Endodermal cell (in vitro differentiated cells): ENCODE data around the gene DGCR2. TPM values are rescaled to one million over a fixed set of nuclear protein-coding genes. Genes with fewer than 3 reads are reported as not detected.

Experiments used
- DNase-seq: peaks from one replicate; pipeline ENCODE4 v3.0.0-alpha.2; 2017
- H3K27ac ChIP-seq: 2 replicates; pipeline ENCODE4 v1.5.1; 2013; ENCODE audit warnings: mild to moderate bottlenecking, low read depth, low read length, moderate library complexity
- H3K27me3 ChIP-seq: 2 replicates; pipeline ENCODE4 v1.6.1; 2013; ENCODE audit warnings: mild to moderate bottlenecking, low read length, moderate library complexity; ENCODE audit not compliant: insufficient read depth, control insufficient read depth, poor library complexity, severe bottlenecking
- H3K36me3 ChIP-seq: 2 replicates; pipeline ENCODE4 v1.7.0; 2013; ENCODE audit warnings: mild to moderate bottlenecking, low read length, moderate library complexity; ENCODE audit not compliant: control insufficient read depth, insufficient read depth
- H3K4me1 ChIP-seq: one replicate; pipeline ENCODE4 v1.7.0; 2013; ENCODE audit warnings: low read length; ENCODE audit not compliant: control insufficient read depth, insufficient read depth
- H3K4me3 ChIP-seq: 2 replicates; pipeline ENCODE4 v1.5.1; 2013; ENCODE audit warnings: mild to moderate bottlenecking, low read length, moderate library complexity
- H3K9ac ChIP-seq: 2 replicates; pipeline ENCODE4 v1.6.1; 2013; ENCODE audit warnings: mild to moderate bottlenecking, low read length, moderate library complexity; ENCODE audit not compliant: poor library complexity, severe bottlenecking; ENCODE audit errors: extremely low read depth
- H3K9me3 ChIP-seq: 2 replicates; pipeline ENCODE4 v1.6.1; 2013; ENCODE audit warnings: mild to moderate bottlenecking, low read length, moderate library complexity; ENCODE audit not compliant: control insufficient read depth
- H3K27ac Mint-ChIP-seq: 2 replicates; pipeline ENCODE4 v1.8.0; 2020; ENCODE audit warnings: mixed read lengths
- H3K27me3 Mint-ChIP-seq: 2 replicates; pipeline ENCODE4 v1.8.0; 2021; ENCODE audit warnings: mild to moderate bottlenecking, mixed read lengths; ENCODE audit not compliant: insufficient read depth
- H3K36me3 Mint-ChIP-seq: 2 replicates; pipeline ENCODE4 v1.8.0; 2020; ENCODE audit warnings: low read depth, mixed read lengths
- H3K4me1 Mint-ChIP-seq: 2 replicates; pipeline ENCODE4 v1.8.0; 2020; ENCODE audit warnings: mixed read lengths
- H3K4me3 Mint-ChIP-seq: 2 replicates; pipeline ENCODE4 v1.8.0; 2020; ENCODE audit warnings: mild to moderate bottlenecking, moderate library complexity, mixed read lengths
- H3K9me3 Mint-ChIP-seq: 2 replicates; pipeline ENCODE4 v1.8.0; 2020; ENCODE audit warnings: mild to moderate bottlenecking, mixed read lengths
- WGBS, 2 experiments: methylation state at CpG; one replicate each; pipeline versions ENCODE4 v1.1.5 to v1.1.7; 2013; ENCODE audit warnings: missing lambda C conversion rate in 2 of 2, mixed read lengths in 1 of 2; ENCODE audit not compliant: insufficient coverage in 1 of 2, insufficient read length in 1 of 2; 5-methylcytosine and 5-hydroxymethylcytosine counted together
- total RNA-seq, 2 donors: library from RNA; stranded (reverse); fragmentation: NEBNext Ultra II Directional in 1 of 2; extraction: Animal tissue kit (Norgen Biotek cat#: 25700) in 1 of 2; gene quantifications; 2 replicates in 1 of 2; 3 replicates in 1 of 2; pipeline ENCODE4 v1.2.1, GENCODE V29; 2021
- TF ChIP-seq, protein P1 (sequence below): fragments of 200-600 bp; sonication (generic); conservative IDR thresholded peaks from 2 replicates; pipeline ENCODE4 v1.5.0; 2021; ENCODE audit warnings: antibody characterized with exemption, mild to moderate bottlenecking

Gene DGCR2
- total RNA-seq, 2 donors from 2014 or later = 54.6 to 62.9 TPM

DNA sequence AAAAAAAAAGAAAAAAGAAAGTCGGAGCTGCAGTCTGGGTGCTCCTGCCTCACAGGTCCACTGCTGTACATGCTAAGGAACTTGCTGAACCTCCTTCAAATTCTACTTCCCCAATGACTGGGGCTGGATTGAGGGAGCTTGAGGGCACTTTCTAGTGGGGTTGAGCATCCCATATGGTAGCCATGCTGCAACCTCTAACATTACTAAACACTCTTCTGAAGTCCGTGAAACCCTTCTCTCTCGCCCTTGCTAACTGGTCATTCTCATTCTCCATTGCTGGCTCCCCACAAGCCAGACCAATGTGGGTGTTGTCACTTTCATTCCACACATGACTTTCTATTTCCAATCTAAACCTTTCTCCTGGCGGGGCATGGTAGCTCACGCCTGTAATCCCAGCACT, 21.0 kb upstream of the DGCR2 start:
- peaks cover 23% of the 10 kb centered on the region for H3K36me3 Mint-ChIP-seq
- H3K4me3 Mint-ChIP-seq = peak overlapping the region; percentile 94
- no peaks in the 10 kb centered on the region for H3K9me3 Mint-ChIP-seq
- H3K27me3 ChIP-seq = peaks cover 29% of the 10 kb centered on the region
- 91 to 100% methylated on average over 2 to 4 of the region's 5 CpGs for WGBS, 2 experiments
- H3K27ac Mint-ChIP-seq = no peak overlapping the region
- no peak overlapping the region for H3K27ac ChIP-seq
- H3K9ac ChIP-seq = no peak overlapping the region
- H3K4me1 Mint-ChIP-seq = peaks cover 5% of the 10 kb centered on the region
- peaks cover 34% of the 10 kb centered on the region for H3K27me3 Mint-ChIP-seq
- no peak for DNase-seq
- H3K4me3 ChIP-seq = peak overlapping the region; percentile 91
- peaks cover 38% of the 10 kb centered on the region for H3K36me3 ChIP-seq
- no peaks in the 10 kb centered on the region for H3K4me1 ChIP-seq
- TF ChIP-seq, protein P1, sequence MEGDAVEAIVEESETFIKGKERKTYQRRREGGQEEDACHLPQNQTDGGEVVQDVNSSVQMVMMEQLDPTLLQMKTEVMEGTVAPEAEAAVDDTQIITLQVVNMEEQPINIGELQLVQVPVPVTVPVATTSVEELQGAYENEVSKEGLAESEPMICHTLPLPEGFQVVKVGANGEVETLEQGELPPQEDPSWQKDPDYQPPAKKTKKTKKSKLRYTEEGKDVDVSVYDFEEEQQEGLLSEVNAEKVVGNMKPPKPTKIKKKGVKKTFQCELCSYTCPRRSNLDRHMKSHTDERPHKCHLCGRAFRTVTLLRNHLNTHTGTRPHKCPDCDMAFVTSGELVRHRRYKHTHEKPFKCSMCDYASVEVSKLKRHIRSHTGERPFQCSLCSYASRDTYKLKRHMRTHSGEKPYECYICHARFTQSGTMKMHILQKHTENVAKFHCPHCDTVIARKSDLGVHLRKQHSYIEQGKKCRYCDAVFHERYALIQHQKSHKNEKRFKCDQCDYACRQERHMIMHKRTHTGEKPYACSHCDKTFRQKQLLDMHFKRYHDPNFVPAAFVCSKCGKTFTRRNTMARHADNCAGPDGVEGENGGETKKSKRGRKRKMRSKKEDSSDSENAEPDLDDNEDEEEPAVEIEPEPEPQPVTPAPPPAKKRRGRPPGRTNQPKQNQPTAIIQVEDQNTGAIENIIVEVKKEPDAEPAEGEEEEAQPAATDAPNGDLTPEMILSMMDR = no peak
- H3K9me3 ChIP-seq = no peaks in the 10 kb centered on the region

DNA sequence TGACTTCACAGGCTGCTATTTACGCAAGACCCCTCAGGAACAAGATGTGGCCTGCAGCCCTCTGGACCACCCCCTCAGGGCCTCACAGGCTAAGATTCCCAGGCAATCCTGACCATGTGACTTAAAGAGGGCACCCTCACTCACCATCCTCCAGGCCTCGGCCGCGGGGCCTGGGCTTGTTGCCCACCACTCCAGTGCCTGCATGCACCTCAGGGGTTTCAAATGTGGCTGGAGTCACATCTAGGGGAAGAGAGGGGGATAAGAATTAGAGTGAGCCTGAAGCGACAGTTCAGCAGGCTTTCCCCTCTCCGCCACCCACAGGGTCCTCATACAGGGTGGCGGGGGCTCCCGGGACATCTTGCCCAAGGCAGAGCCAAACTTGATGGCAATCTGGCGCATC, 20.2 kb upstream of the DGCR2 start:
- Mint-ChIP-seq H3K9me3 (no peaks in the 10 kb centered on the region), H3K36me3 (peaks cover 27% of the 10 kb centered on the region), H3K4me3 (no peak overlapping the region), H3K4me1 (peaks cover 5% of the 10 kb centered on the region), H3K27ac (no peak overlapping the region), H3K27me3 (peaks cover 26% of the 10 kb centered on the region)
- WGBS, 2 experiments = 97 to 100% methylated on average over 3 to 9 of the region's 9 CpGs
- DNase-seq = no peak
- Histone ChIP-seq H3K9me3 (no peaks in the 10 kb centered on the region), H3K9ac (no peak overlapping the region), H3K4me3 (no peak overlapping the region), H3K36me3 (peaks cover 43% of the 10 kb centered on the region), H3K27me3 (peaks cover 21% of the 10 kb centered on the region), H3K4me1 (no peaks in the 10 kb centered on the region), H3K27ac (no peak overlapping the region)
- TF ChIP-seq, protein P1 = no peak

DNA sequence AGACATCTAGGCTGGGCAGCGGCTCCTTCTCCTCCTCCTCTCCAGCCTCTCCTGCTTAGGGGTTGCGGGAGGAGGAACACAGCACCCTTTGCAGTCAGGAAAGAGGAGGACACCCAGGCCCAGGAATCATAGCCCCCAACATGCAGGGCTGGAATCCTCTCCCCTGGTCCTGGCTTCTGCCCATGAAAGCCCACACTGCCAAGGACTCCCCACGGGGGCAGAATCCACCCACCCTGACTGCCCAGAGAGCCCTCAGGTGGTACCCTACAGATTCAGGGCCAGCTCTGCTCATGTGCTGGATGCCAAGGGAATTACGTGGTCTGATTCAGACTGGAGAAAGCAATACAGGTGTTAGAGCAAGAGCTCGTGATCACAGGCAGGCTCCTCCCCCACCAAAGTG, 17.8 kb upstream of the DGCR2 start:
- no peaks in the 10 kb centered on the region for H3K9me3 Mint-ChIP-seq
- Histone ChIP-seq H3K4me3 (no peak overlapping the region), H3K4me1 (no peaks in the 10 kb centered on the region), H3K27ac (no peak overlapping the region), H3K36me3 (peaks cover 61% of the 10 kb centered on the region), H3K9me3 (no peaks in the 10 kb centered on the region), H3K27me3 (no peaks in the 10 kb centered on the region), H3K9ac (no peak overlapping the region)
- H3K27ac Mint-ChIP-seq = no peak overlapping the region
- DNase-seq = no peak
- H3K27me3 Mint-ChIP-seq = peaks cover 3% of the 10 kb centered on the region
- peaks cover 47% of the 10 kb centered on the region for H3K36me3 Mint-ChIP-seq
- 97 to 100% methylated on average over 2 to 5 of the region's 5 CpGs for WGBS, 2 experiments
- H3K4me3 Mint-ChIP-seq = no peak overlapping the region
- peaks cover 5% of the 10 kb centered on the region for H3K4me1 Mint-ChIP-seq
- TF ChIP-seq, protein P1 = no peak
